NT2/D1 (cell line): ENCODE results near the gene TRABD2B.

ENCODE experiments used
- DNase-seq: peaks from one replicate; pipeline ENCODE4 v3.0.0-alpha.2; 2011; ENCODE audit warnings: low read depth, low spot score
- H3K27me3 ChIP-seq: 2 replicates; pipeline ENCODE4 v1.6.0; 2011; ENCODE audit warnings: mild to moderate bottlenecking; ENCODE audit not compliant: insufficient read length, insufficient read depth
- H3K36me3 ChIP-seq: 2 replicates; pipeline ENCODE4 v1.6.1; 2011; ENCODE audit warnings: mild to moderate bottlenecking, low read length, mixed read lengths; ENCODE audit not compliant: insufficient read depth, insufficient read length
- H3K4me1 ChIP-seq: 2 replicates; pipeline ENCODE4 v1.5.1; 2011; ENCODE audit not compliant: insufficient read depth, insufficient read length
- H3K4me3 ChIP-seq: 2 replicates; pipeline ENCODE4 v1.5.1; 2011; ENCODE audit warnings: low read depth; ENCODE audit not compliant: insufficient read length
- H3K9ac ChIP-seq: 2 replicates; pipeline ENCODE4 v1.6.0; 2011; ENCODE audit warnings: low read depth; ENCODE audit not compliant: insufficient read length
- H3K9me3 ChIP-seq: 2 replicates; pipeline ENCODE4 v1.5.1; 2011; ENCODE audit warnings: mild to moderate bottlenecking, low read length; ENCODE audit not compliant: insufficient read depth
- SUZ12 ChIP-seq: IDR thresholded peaks from 2 replicates; pipeline ENCODE4 v1.6.1; 2011; ENCODE audit not compliant: insufficient read length, insufficient read depth; ENCODE audit errors: extremely low read depth
- YY1 ChIP-seq: IDR thresholded peaks from 2 replicates; pipeline ENCODE4 v1.6.1; 2011; ENCODE audit not compliant: insufficient read length, insufficient read depth
- ZNF274 ChIP-seq: IDR thresholded peaks from 2 replicates; pipeline ENCODE4 v1.6.1; 2011; ENCODE audit warnings: mild to moderate bottlenecking, low read depth, low read length

The TRABD2B gene

GRCh38 chr1:47997289-47998200 lies at the start of gene TRABD2B:
Gene TRABD2B, minus strand, starts transcription at chr1:47997385.
- TF ChIP-seq SUZ12 = no peak
- peak; percentile 8 for TF ChIP-seq YY1
- Histone ChIP-seq H3K9me3 (no peaks in the 10 kb centered on the region), H3K27me3 (peaks cover 36% of the 10 kb centered on the region), H3K9ac (peak within 1 kb of the TSS; percentile 87), H3K4me1 (peaks cover 22% of the 10 kb centered on the region), H3K36me3 (peaks cover 22% of the 10 kb centered on the region), H3K4me3 (peak within 1 kb of the TSS; percentile 76)
- DNase-seq = peak; percentile 92

GRCh38 chr1:48044311-48044710 lies 47.1 kb upstream of the TRABD2B start:
- TF ChIP-seq YY1 (no peak), ZNF274 (no peak), SUZ12 (no peak)

GRCh38 chr1:48043622-48044021 lies 46.4 kb upstream of the TRABD2B start:
- H3K4me1 ChIP-seq = peaks cover 47% of the 10 kb centered on the region
- no peaks in the 10 kb centered on the region for H3K36me3 ChIP-seq
- H3K27me3 ChIP-seq = no peaks in the 10 kb centered on the region
- H3K4me3 ChIP-seq = no peak overlapping the region
- no peak for TF ChIP-seq ZNF274
- no peak for TF ChIP-seq YY1
- H3K9ac ChIP-seq = no peak overlapping the region
- DNase-seq = no peak
- no peaks in the 10 kb centered on the region for H3K9me3 ChIP-seq

More at GRCh38 chr1:48044311-48044710, 47.1 kb upstream of the TRABD2B start:
- H3K9me3 ChIP-seq = no peaks in the 10 kb centered on the region
- no peaks in the 10 kb centered on the region for H3K36me3 ChIP-seq
- DNase-seq = no peak
- no peaks in the 10 kb centered on the region for H3K27me3 ChIP-seq
- no peak overlapping the region for H3K4me3 ChIP-seq
- H3K9ac ChIP-seq = no peak overlapping the region
- peaks cover 44% of the 10 kb centered on the region for H3K4me1 ChIP-seq

GRCh38 chr1:48040154-48040553 lies 43.0 kb upstream of the TRABD2B start:
- no peaks in the 10 kb centered on the region for H3K9me3 ChIP-seq
- H3K4me1 ChIP-seq = peaks cover 35% of the 10 kb centered on the region
- DNase-seq = no peak
- TF ChIP-seq ZNF274 (no peak), YY1 (no peak), SUZ12 (no peak)
- H3K4me3 ChIP-seq = no peak overlapping the region
- H3K9ac ChIP-seq = no peak overlapping the region
- no peaks in the 10 kb centered on the region for H3K27me3 ChIP-seq
- H3K36me3 ChIP-seq = no peaks in the 10 kb centered on the region

GRCh38 chr1:48039088-48040054 lies 42.2 kb upstream of the TRABD2B start:
- H3K4me3 ChIP-seq = no peak overlapping the region
- H3K9me3 ChIP-seq = no peaks in the 10 kb centered on the region
- TF ChIP-seq YY1 (no peak), SUZ12 (no peak), ZNF274 (no peak)
- H3K9ac ChIP-seq = peak overlapping the region; percentile 21
- H3K36me3 ChIP-seq = no peaks in the 10 kb centered on the region
- no peak for DNase-seq
- H3K27me3 ChIP-seq = no peaks in the 10 kb centered on the region
- H3K4me1 ChIP-seq = peaks cover 35% of the 10 kb centered on the region

- no peak for DNase-seq
- Histone ChIP-seq H3K36me3 (no peaks in the 10 kb centered on the region), H3K9ac (no peak overlapping the region), H3K9me3 (no peaks in the 10 kb centered on the region), H3K4me1 (peaks cover 25% of the 10 kb centered on the region), H3K4me3 (no peak overlapping the region), H3K27me3 (no peaks in the 10 kb centered on the region)
- TF ChIP-seq ZNF274 = no peak
- TF ChIP-seq SUZ12 = no peak
- TF ChIP-seq YY1 = no peak
Measured at GRCh38 chr1:48038270-48038767, 41.1 kb upstream of the TRABD2B start.
